CD4-positive, alpha-beta T cell treated with Interleukin-1 beta for 1 hour (primary cell): Measurements from ENCODE around the gene CHST6.
"Not testable (repeated sequence)": the region's sequence is repeated elsewhere in the genome, so short reads cannot be mapped to it uniquely, and the experiment has no call there.

Experiments used
- DNase-seq, 2 donors: peaks; one replicate each; pipeline ENCODE4 v3.0.0-alpha.2; 2020 to 2022

Gene CHST6

GRCh38 chr16:75495076-75495674 is at the start of gene CHST6:
Gene CHST6 (minus strand): TSS chr16:75495441. CDS start chr16:75479828, 15,613 bp downstream.
- peak; percentile 10 to 31 for DNase-seq

DNA sequence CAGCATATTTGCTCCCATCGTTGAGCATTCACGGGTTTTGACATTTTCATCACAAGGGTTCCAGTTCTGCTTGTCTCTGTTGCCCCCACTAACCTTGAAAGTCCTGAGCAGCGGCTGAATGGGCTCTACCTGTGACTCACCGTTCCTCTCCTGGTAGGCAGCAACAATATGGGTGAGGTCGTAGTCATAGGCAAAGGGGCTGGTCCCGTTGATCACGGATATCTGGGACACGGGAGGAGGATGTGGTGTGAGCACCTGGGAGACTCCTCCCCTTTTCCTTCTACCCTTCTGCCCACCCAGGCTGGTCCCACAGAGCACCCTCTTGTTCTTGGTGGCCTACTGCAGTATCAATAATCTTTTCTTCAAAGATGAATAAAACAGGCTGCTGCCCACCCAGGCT is 47.2 kb upstream of the CHST6 start:
- not testable (repeated sequence) for DNase-seq

- no peak for DNase-seq
Observed at GRCh38 chr16:75541236-75541635, 46.0 kb upstream of the CHST6 start.

GRCh38 chr16:75538882-75539565 is 43.8 kb upstream of the CHST6 start:
- not testable (repeated sequence) for DNase-seq

GRCh38 chr16:75537776-75538175 is 42.5 kb upstream of the CHST6 start:
- DNase-seq: no peak

- no peak for DNase-seq
Observed at GRCh38 chr16:75535901-75536300, 40.7 kb upstream of the CHST6 start, which contains the start of gene CHST5. Gene CHST5 (minus strand): TSS chr16:75536108. CDS start chr16:75530384, 5,724 bp downstream.

DNA sequence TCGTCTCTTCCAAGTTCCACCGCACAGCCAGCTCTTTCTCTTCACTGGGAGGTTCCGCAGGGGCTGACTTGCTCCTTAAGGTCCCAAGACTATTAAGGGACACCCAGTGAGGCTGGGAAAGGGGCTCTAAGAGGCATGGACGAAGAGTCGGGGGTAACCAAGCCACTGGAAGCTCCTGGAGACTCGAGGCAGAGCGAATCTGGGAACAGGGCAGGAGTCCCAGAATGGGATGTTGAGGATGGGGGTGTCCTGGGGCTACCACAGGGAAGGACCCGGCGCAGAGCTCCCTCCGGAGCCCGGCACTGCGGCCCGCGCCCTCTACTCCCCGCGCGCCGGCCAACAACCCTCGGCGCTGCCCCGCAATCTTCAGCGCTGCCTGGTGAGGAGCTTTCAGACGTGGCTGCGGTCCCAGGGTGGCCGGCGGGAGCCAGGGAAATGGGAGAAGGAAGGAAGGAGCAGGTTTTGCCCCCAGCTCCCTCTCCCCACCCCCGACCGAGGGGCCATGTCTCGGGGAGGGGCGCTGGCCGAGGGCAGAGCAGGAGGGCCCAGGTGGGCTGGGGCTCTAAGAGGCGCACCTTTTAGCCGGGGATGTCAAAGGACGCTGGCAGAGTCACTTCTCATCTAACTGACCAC is 40.1 kb upstream of the CHST6 start:
- no peak for DNase-seq

GRCh38 chr16:75534560-75535205 is 39.4 kb upstream of the CHST6 start:
- no peak for DNase-seq

- DNase-seq: no peak
Observed at GRCh38 chr16:75532791-75533190, 37.5 kb upstream of the CHST6 start.

- DNase-seq: no peak
Observed at GRCh38 chr16:75532142-75532765, 37.0 kb upstream of the CHST6 start.

- DNase-seq: no peak
Observed at GRCh38 chr16:75529959-75530358, 34.7 kb upstream of the CHST6 start.

DNA sequence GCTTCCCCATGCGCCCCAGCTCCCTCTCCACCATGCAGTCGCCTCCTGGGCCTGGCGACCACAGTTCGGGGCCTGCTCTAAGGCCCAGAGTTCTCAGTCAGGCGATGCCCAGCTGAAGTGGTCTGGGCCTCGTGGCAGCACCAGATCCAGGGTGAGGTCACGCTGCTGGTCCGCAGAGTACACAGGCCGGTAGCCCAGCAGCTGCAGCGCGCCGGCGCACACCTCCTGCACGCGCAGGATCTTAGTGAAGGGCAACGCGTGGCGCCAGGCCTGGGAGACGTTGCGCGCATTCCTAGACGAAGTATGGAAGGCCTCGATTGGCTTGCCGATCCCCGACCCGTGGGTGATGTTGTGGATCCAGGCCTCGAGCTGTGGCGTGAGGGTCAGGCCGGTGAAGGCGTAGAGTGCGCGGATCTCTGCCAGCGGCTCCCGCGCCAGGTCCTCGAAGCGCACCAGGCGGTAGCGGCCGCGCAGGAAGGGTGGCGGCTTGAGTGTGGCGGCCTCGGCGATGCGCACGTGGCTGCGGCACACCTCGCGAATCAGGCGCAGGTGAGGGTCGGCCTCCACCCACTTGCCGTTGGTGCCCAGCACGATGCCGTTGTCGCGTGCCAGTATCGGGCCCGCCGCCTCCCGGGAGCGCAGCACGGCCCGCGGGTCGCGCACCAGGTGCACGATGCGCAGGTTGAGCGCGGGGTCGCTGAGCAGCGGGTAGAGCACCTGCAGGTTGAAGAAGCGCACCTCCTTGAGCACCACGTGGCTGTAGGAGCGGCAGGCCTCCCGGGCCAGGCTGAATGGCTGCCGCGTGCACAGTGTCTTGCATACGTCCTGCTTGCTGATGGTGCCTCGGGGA is 34.0 kb upstream of the CHST6 start:
- no peak for DNase-seq

- DNase-seq: no peak
Observed at GRCh38 chr16:75527825-75528299, 32.6 kb upstream of the CHST6 start.

DNA sequence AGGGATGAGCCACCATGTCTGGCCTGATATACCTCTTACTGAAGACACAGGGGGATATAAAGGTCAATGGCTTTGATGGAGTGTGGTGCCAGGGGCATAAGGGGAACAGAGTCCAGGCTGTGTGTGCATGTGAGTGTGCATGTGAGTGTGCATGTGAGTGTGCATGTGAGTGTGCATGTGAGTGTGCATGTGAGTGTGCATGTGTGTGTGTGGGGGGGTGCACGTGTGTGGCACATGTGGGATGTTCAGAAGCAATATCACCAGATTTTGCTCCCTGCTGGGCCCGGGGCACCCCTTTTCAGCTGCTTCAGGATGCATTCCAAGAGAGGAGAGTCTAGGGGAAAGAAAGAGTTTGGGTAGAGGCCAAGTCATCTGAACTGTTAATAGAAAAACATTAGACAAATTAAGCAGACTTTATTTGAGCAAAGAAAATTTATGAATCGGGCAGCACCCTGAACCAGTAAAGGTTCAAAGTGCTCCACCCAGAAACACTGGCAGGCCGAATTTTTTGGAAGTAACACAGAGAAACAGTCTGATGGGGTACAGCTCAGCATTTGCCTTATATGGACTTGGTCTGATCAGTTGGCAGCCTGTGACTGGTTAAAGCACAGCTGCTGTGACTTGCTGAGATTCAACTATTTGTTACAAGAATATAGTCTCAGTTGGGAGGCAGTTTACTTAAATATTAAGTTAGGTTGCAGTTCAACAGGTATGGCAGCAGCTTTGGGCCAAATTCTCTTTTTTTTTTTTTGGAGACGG is 31.0 kb upstream of the CHST6 start:
- DNase-seq: no peak

- no peak for DNase-seq
Observed at GRCh38 chr16:75519175-75519574, 23.9 kb upstream of the CHST6 start.

DNA sequence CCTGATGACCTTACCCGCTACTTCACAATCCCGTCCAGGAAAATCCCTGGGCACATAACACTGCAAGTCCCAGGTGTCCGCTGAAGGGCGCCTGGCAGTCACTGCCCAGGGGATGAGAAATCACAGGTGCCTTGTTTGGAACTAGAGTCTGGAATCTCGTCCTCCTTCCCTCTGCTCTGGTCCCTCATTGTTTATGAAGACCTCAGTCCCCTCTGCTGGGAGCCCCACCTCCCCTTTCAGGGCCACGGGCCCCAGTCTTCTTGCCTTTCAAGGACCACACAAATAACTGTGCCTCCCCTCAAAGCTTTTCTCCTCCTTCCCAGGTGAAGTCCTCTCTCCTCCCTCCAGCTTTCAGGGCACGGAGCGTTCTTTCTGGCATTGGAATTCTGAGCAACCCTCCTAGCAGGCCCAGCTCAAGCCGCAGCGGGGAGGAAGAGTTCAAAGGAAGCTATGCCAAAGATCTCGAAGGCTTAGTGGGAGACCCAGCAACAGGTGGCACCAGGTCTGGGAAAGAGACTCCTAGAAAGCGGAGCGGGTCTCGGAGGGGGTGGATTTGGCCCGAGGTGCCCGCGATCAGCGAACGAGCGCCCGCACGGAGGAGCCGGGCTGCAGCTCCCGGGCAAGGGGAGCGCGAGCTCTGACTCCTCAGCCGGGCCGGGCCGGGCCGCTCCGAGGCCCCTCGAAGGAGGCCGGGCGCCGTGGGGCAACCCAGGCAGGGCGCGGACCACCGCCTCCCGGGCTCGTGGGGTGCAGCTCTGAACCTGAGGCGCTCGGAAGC is 21.1 kb upstream of the CHST6 start:
- peak in 1 of 2 donors; percentile 19 for DNase-seq

GRCh38 chr16:75514296-75514695 is 19.1 kb upstream of the CHST6 start:
- DNase-seq: no peak

DNA sequence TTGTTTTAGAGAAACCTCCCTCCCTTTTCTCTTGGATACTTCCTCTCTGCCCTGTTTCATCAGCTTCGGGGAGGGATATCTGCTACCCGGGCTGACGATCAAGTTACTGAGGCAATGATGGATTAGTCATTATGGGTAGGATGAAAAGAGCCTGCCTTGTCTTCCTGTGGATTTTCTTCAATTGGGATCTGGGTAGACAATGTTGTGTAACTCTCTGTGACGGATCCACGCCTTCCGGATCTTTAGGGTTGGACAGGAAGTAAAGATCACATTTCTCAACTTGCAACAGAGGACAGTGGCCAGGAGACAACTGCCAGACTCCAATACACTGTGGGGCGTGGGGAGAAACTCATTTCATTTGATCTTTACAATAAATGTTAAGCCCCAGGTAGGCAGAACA is 11.3 kb upstream of the CHST6 start:
- peak in 1 of 2 donors; percentile 56 for DNase-seq

- no peak for DNase-seq
Observed at GRCh38 chr16:75506107-75506506, 10.9 kb upstream of the CHST6 start.

GRCh38 chr16:75503801-75504200 is 8.6 kb upstream of the CHST6 start:
- DNase-seq: no peak
